NK-92 treated with Interleukin-12 subunit alpha and Interleukin-12 subunit beta, amount 100 ng/mL, for 24 hours (cell line): ENCODE data around the gene PTPRT.

Experiments used
- DNase-seq: peaks from one replicate; lab custom pipeline; 2025; lab: John Stamatoyannopoulos, UW

PTPRT gene

DNA sequence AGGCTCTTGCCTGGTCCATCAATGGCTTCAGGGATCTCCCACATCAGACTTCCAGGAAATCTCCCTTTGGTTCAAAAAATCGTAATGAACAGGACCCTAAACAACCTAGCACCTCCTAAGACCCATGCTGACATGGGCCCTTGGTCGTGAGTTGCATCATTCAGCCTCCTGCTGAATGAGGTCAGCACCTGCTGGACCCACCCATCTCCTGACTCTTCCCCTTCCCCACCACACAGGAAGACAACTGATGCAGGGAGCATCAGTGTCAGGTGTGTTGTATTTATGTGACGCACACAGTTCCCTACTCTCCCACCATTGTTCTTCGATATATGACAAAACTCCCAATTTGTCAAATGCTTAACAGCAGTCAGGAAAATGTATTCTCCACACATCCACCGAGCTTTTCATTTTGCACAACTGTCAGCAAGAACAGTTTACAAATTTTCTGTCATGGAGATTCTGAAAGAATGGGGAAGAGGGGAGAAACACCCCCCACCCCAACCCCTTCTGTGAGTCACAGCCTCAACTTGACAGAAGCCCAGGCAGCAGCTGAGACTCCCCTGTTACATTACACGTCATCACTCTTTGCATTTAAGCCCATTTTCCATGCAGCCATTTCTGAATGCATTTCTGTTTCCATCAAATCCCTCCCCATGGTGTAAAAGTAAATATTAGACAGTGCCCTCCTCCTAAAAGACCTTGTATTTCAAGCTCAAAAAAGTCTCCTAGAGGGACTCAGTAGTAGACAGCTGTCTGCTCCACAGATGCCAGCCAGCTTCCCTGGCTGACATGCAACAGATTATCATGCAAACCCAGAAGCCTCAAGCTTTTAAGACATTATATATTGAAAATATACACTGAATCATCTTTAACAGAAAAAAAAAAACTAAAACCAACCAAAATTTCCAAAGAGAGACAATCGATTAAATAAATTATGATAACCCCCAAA, 577.5 kb downstream of the PTPRT start:
- no peak for DNase-seq

DNA sequence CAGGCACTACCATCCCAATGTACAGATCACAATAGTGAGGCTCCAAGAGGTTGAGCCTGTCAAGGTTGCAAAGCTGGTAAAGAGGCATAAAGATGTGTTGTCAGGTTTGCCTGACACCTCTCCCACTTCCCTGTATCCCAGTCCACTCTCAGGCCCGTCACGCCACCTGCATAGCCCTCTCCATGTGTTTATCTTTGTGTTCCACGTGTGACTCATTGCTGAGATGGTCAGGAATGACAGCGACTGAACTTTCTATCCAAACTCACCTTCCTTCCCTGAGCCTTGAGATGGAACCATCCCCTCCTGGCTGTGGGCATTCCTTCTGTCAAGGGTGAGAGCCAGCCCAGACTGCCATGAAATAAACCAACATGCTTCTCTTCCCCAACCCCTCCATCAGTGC, 578.3 kb downstream of the PTPRT start:
- DNase-seq, result no peak

DNA sequence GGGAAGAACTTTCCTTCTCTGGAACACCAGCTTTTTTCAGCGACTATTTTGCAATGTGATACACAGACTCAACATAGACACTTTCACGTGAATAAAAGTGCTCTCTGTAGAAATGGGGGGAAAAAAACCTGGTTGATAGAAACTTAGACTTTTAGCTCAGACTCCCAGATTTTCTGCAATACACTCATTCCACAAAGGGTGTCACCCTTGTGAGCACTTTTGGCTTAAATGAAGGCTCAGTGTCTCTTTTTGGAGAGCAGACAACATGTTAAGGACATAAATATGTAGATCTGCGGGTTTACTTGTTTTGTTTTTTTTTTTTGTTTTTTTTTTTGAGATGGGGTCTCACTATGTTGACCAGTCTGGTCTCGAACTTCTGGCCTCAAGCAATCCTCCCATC, 579.6 kb downstream of the PTPRT start:
- no peak for DNase-seq

DNA sequence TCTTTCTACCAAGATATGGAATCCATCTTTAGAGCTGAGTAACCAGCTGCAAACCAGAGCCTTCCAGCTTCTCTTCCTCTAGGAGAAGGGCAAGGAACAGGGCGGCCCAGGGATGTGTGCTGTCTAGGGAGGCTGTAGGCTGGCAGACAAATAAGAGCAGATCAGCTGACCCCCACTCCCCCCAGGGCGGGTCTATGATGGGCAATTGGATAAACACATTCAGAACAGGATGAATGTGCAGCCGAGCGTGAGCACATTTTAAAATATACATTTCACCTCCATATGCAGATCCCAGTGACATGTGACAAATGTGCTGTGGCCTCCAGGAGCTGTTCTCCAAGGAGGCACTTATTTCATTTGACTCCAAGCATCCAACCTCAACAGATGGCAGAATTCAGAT, 580.1 kb downstream of the PTPRT start:
- DNase-seq, result no peak

DNA sequence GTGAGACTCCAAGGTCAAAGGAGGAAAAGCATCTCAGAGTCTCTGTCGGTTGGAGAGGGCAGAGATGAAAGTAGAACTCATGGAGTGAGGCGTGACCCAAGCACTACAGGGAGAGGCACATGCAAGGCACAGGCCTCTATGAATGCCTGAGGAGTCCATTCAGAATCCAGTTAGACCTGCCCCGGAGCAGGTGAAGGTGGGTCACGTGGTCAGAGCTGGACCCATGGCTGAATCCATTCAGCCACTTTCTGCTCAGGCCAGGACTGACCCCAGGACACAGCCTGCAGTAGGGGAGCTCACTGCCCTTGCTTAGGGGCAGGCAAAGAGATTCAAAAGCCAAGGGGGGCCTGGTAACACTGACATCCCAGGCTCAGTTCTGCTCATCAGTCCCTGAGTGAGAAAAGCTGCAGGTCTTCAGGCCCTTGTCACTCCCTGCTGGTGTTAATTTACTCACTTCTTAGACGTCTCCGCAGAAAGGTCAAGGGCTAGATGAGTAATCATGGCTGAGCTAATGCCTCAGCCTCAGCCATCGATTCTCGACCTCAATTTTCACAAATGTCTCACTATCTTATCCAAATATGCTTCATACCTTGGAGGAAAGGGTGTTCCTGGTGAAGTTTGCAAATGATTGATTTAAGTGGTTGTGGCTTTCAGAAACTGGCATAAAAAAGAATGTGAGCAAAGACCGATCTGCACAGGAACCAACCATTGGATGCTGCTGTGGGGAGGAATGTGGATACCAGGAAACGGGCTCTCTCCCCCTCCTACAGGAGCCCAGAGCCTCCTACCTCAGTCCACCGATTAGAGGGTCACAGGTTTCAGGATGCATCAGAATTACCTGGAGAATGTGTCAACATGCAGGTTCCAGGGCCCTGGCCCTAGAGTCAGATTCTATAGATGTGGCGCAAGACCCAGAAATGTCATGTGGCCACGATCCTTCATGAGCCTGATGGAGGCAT, 584.4 kb downstream of the PTPRT start:
- no peak for DNase-seq

DNA sequence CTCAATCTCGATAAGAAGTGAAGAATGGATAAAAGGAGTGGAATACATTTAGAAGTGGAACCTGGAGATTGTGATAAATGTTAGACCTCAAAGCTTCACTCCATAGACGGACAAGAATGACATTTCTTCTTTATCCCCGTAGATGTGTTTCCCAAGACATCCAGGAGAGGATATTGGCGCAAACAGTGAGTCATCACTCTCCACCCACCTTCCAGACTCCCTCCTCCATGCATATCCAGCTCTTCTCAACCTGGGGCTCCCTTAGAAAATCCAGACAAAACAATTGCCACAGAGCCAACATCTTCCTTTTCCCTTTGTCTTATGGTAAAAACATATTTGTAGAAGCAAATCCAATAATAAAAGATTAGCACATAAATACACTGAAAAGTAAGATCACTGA, 586.1 kb downstream of the PTPRT start:
- no peak for DNase-seq

DNA sequence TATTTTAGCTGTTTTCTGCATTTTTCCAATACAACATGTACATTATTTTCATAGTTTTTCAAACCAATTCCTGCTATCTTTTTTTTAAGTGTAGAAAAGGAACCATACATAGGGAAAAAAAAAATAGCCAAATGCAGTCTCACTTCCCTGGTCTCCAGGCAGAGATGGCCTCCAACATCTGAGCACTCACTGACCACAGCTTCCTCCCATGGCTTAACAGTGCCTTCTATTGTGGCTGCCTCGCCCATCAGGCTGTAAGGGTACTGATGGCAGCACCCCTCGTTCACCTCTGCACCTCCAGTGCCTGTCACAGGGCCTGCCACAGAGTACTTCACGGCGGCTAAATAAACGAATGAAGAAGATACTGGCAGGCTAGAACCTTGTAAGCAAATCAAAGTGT, 591.1 kb downstream of the PTPRT start:
- no peak for DNase-seq

DNA sequence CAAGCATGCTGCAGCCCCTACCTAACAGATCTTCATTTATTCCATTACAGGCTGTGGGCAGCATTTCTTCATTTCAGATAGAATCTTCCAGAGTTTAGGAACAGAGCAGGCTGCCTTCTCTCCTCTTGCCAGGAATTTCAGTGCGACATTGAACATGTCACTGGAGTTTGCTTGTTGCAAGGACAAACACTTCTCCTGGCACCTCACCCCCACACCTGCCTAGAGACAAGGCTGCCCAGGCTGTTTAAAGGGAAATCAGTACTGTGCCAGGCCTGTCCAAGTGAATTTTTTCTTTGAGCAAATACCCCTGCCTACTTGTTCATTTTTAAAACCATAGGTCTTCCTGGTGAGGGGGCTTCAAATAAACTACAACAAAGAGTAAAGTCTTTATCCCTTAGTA, 594.1 kb downstream of the PTPRT start:
- DNase-seq, result no peak

DNA sequence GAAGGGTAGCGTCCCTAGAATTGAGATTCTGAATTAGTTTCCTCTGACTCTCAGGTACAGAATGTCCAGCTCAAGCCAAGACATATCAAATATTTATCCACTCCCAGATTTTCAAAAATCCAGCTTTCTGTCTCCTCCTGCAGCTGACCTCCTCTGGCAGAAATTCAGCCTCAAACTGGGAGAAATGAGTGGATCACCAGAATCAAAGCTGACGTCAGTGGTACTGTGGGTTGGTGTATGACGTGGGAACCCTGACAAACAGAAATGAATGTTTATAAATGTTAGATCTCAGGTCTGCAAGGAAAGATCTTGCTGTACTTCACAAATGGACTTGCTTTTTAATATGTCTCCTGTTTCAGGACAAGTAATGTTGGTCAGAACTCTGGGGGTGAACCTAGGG, 595.0 kb downstream of the PTPRT start:
- no peak for DNase-seq

DNA sequence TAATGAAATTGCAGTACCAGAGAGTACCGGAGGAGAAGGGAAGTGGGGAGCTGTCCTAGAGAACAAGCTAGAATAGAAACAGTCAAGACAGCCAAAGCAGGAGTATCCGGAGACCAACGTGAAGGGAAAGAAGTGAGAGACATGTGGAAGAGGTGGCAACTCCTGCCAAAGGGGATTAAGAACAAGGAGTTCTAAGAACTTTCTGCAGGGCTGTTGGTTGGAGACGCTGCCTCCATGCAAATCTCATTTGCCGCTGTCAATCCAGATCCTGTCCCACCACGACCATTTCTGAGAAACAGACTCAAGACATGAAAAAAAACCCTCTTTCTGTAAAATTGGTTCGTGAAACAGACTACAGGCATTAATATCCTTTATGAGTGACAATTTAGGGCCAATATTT, 595.7 kb downstream of the PTPRT start:
- no peak for DNase-seq

DNA sequence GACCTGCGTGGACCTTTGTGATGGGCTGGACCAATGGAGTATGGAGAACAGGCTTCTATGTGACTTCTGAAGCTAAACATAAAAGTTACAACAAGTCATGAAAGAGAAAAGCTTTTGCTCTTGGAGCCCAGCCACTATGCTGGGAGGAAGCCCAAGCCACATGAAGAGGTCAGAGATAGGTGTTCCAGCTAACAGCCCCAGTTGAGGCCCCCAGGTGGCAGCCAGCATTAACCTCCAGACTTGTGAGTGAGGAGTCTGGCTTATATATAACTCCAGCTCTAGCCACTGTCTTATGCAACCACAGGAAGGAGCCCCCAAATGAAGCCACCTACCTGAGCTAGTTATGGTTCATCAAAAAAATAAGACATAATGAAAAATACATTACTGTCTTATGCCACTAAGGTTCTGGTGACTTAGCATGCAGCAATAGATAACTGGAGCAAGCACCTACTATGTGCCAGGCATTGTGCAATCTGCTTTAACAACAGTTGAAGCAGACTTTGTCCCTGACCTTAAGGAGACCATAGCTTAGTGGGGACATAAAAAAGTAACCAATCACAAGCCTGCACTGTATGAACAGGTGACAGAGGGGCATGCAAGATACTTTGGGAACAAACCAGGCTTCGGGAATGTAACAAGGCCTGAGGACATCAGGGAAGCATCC, 599.6 kb downstream of the PTPRT start:
- DNase-seq, result no peak

DNA sequence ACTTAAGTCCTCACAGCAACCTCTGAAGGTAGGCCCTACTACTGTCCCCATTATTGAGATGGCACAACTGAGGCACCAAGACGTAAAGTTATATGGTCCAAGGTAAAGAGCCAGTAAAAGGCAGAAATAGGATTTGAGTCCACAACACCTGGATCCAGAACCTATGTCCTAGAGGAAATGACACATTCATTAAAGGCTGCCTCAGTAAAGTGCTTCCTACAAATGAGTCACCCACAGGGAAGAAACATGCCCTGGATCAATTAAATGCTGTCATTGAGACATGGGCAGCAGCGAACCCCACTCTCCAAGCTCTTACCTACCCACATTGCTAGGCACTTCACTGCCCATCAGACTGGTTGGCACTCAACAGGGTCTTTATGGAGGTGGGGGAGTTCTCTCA, 600.9 kb downstream of the PTPRT start:
- DNase-seq, result no peak

DNA sequence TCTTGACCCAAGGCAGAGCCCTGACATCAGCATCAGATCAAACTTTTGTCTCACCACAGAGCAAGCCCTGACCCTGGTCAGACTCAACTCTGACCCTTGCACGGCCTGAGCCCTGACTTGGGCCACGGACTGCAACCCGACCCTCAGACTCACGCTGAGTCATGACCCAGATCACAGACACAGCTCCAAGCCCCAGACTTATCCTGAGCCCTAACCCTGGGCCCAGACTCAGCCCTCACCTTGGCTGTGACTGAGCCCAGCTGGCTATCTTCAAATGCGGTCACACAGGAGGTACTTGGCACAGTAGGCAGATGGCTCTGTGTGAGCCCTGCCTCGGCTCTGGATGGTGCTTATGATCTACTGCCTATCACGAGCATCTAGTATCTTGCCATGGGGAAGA, 602.3 kb downstream of the PTPRT start:
- no peak for DNase-seq

DNA sequence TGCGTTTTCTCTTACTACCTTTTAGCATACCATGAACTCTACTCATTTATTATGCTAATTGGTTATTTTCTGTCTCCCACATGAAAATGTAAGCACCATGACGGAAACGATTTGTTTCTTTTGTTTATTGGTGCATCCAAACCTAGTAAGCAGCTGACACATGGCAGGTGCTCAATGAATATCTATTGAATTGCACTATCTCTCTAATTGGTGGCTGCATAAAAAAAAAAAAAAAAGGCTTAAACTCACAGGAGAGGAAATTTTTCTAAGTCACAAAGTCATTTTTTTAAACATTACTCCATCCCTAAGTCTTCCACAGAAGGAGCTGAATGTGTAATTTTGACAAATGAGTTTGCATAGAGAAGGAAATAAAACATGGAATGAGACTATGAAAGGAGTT, 608.4 kb downstream of the PTPRT start:
- DNase-seq, result no peak

DNA sequence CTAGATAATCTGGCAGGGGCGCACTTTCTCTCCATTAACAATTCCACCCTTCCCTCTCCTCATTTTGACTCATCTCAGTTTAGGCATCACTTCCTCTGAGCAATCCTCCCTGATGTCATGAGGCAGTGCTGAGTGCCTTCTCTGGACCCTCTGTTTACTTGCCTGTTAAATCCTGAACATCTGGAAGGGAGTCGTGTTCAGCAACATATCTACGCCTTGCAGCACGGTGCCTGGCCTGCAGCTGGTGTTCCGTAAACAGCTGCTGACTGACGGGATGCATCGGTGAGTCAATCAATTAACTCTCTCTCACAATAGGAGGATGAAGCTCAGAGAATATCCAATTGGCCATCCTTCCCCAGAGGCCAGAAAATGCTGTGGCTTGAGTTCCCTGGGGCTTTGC, 613.5 kb downstream of the PTPRT start:
- no peak for DNase-seq

DNA sequence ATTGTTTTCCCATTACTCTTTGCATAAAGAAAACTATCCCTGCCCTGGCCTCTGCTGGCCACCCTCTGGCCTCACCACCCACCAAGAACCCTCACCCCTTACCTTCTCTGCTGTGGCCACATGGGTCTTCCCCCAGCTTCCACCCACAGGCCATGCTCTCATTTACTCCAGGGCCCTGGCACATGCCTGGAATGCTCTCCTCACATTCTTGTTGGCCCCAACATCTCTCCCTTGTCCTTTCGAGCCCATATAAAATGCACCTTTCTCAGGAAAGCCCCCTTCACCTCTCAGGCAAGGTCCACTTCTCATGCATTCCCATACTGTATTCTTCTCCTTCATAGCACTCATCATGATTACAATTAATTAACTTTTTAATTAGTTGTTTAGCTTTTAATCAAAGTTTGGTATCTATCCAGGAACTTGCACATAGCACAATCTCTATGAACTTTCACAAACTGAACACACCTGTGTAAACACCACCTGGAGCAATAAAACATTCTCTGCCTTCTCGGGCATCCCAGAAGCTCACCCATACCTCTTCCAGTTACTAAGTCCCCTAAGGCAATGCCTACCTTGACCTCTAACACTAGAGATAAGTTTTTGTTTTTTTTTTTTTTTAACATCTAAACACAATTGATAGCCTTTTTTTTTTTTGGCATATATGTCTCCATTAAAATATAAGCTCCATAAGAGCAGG, 617.2 kb downstream of the PTPRT start:
- no peak for DNase-seq

DNA sequence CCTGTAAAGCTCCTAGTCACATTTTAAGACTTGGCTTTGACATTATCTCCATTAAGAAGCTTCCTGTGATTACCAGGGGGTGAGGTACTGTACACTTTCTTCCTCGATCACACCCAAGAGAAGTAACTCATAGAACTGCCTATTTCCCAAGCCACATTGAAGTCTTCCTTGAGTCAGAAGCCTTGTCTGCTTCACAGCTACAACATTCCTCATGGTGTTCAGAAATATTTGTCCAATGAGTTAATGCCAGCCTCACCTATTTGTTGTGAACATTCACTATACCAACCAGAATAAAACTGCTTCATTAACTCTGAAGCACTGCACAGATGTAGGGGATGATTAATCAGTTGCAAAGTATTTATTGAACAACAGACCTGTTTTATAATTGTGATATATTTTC, 622.3 kb downstream of the PTPRT start:
- DNase-seq, result no peak

DNA sequence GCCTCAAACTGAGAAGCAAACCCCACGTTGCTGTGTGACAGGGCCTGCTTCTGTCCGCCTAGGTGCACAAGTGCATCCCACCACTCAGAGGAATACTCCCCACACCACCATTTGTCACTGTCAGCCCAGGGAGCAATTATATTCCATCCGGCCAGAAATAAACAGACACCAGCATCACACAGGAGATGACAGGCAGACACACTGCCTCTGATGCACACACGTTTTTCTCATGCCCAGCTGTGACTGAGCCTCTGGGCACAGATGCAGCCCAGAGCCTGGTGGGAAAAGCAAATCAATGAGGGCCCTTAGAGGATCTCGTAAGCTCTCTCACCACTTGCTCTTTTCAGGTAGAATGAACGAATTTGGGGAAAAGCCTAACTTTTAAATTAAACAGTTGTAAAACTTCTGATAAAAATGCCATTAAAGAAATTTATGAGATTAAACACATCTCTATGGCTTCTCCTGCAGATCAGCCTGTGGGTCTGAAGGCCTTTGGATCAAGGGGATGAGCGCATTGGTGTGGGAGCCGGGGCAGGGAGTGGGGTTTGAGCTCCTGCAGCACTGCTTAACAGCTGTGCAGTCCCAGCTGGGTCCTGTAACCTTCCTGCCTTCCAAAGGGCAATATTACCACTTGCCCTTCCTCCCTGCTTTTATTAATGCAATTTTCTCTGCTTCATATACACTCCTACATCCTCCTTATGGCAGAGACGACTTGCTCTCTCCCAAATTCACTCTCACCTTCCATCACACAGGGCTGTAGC, 624.3 kb downstream of the PTPRT start:
- no peak for DNase-seq

DNA sequence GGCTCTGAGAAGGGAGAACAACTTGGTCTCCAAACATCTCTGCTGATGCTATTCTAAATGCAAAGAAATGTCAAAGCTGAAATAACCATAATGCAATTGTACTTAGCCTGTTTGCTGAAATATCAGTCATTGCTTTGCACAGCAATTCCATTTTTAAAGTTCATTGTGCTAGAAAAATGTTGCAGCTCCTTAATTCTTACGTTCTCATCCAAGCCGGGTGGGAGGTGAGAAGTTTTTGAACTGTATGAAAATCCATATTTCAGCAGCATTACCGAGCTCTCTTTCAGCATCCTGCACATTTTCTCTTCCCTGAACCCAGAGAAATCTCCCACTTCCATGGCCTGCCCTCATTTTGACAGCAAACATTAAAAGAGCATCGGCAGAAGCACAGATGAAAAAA, 630.0 kb downstream of the PTPRT start:
- DNase-seq, result no peak

DNA sequence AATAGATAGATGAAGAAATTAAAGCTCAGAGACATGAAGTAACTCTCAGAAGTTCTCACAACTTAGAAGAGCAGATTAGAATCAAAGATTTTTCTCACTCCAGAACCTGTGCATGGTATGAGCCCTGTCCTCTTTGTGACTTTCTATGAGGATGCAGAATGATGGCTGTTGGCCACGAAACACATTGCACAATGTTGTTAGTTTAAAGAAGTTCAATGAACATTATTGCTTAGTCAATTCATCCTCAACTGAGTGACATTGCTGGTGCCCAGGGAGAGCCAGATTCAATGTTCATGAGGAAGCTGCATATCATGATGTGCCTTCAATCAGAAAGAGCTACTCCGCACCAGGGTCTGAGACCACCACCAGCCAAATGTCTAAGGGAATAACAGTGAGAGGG, 633.1 kb downstream of the PTPRT start:
- DNase-seq, result no peak

DNA sequence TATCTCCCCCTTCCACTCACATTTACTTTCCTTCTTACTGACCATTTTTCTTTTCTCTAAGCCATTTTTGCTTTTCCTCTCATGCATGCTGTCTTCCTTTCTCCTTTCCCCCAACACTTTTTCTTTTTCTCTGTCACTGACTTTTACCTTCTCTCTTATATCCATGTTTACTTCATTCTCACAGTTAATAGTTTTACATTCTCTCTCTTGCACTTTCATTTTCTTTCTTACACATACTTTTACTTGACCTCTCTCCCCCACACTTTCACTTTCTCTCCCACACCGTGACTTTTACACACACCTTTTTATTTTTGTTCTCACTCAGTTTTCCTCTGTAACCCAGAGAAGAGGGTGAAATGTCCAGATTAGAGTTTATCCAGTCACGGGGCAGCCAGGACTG, 636.3 kb downstream of the PTPRT start:
- DNase-seq, result no peak
